ENCODE measurements around the gene MCF2L.
"Not testable (repeated sequence)": the region's sequence is repeated elsewhere in the genome, so short reads cannot be mapped to it uniquely, and the experiment has no call there.

DNA sequence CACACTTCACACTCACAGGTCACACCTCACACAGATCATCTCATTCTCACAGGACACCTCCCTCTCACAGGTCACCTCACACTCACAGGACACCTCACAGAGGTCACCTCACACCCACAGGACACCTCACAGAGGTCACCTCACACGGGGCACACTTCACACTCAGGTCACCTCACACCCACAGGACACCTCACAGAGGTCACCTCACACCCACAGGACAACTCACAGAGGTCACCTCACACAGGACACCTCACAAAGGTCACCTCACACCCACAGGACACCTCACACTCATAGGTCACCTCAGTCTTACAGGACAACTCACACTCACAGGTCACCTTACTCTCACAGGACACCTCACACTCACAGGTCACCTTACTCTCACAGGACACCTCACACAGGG, 143.5 kb downstream of the MCF2L start:
- TF ChIP-seq, protein P1, sequence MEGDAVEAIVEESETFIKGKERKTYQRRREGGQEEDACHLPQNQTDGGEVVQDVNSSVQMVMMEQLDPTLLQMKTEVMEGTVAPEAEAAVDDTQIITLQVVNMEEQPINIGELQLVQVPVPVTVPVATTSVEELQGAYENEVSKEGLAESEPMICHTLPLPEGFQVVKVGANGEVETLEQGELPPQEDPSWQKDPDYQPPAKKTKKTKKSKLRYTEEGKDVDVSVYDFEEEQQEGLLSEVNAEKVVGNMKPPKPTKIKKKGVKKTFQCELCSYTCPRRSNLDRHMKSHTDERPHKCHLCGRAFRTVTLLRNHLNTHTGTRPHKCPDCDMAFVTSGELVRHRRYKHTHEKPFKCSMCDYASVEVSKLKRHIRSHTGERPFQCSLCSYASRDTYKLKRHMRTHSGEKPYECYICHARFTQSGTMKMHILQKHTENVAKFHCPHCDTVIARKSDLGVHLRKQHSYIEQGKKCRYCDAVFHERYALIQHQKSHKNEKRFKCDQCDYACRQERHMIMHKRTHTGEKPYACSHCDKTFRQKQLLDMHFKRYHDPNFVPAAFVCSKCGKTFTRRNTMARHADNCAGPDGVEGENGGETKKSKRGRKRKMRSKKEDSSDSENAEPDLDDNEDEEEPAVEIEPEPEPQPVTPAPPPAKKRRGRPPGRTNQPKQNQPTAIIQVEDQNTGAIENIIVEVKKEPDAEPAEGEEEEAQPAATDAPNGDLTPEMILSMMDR (conservative IDR thresholded peaks at IDR 0.05; ENCODE audit: low read depth, low read length): not testable (repeated sequence)
- TF ChIP-seq EZH2 (IDR thresholded peaks at IDR 0.05; ENCODE audit: borderline replicate concordance, low read depth, low read length, poor library complexity, severe bottlenecking): not testable (repeated sequence)
